ENCODE results near the gene CYP2C9.
"Not testable (repeated sequence)": the region's sequence is repeated elsewhere in the genome, so short reads cannot be mapped to it uniquely, and the experiment has no call there.

Gene CYP2C9

GRCh38 chr10:94938383-94938782, at the start of gene CYP2C9:
Gene CYP2C9, plus strand, starts transcription at chr10:94938658. Its CDS starts 25 bp downstream, at chr10:94938683.
- DNase-seq, result no peak

DNA sequence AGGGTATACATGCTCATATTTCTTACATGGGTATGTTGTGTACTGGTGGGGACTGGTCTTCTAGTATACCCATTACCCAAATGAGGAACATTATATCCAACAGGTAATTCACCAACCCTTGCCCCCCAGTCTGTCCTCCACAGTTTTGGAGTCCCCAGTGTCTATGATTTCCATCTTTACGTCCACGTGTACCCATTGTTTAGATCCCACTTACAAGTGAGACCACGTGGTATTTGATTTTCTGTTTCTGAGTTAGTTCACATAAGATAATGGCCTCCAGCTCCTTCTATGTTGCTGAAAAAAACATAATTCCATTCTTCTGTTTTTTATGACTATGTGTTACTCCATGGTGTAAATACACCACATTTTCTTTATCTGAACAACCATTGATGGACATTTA, 49.3 kb upstream of the CYP2C9 start:
- DNase-seq, result no peak

- no peak for DNase-seq
Observed at GRCh38 chr10:94890264-94891022, 48.0 kb upstream of the CYP2C9 start.

GRCh38 chr10:94898414-94898813, 40.0 kb upstream of the CYP2C9 start:
- not testable (repeated sequence) for DNase-seq

DNA sequence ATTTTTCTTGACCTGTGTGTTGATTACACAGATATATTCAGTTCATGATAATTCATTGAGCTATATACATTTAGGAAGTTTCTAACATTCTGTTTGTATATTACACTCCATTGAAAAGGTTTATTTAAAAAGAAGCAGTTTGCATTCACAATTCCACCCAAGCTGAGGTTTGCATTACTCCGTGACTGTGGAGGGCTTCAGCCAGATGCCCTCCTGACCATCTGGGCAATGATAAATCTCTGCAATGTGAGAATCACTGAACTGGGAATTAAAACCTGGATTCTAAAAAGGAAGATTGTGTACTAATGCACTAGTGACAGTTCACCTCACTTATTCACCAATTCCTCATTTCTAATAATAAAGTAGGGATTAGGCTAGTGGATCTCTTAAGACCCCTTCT, 36.4 kb upstream of the CYP2C9 start:
- no peak for DNase-seq

GRCh38 chr10:94902570-94902969, 35.9 kb upstream of the CYP2C9 start:
- DNase-seq, result no peak

DNA sequence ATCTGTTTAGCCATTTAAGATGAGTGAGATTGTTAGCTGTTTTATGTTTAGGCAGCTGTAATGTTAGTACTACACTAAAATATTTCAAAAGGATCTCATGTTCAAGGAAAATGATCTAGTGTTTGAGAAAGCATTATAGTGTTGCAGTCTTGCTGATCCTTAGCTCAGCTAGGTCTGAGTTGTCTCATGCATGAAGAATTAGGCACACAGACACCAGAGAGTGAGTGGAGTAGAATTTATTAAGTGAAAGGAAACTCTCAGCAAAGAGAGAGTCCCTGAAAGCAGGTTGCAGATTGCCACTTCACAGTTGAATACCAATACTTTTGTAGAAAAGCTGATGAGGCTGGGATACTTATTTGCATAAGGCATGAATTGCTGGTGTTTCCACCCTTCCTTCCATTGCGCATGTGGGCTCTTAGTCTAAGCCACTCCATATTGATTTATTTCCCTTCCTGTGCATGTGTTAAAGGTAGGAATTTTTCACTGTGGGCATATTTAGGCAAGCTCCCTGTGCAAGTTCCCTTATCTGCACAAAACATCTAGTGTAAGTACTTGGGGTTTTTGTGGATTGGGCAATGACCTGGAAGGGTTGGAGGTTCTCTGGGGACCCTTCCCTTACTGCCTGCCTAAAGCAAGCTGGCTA, 33.8 kb upstream of the CYP2C9 start:
- not testable (repeated sequence) for DNase-seq

DNA sequence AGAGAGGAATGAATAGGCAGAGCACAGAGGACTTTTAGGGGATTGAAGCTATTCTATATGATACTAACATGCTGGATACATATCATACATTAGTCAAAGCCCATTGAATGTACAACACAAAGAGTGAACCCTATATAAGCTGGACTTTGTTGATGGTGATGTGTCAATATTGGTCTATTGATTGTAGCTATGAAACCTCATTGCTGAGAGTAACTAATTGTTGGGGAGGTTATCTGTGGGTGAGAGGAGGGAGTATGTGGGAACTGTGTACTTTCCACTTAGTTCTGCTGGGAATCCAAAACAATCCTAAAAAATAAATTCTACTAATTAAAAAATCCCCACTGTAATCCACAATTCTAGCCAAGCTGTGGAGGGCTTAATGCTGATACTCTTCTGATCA, 22.0 kb upstream of the CYP2C9 start:
- no peak for DNase-seq

GRCh38 chr10:94936721-94937120, 1.7 kb upstream of the CYP2C9 start:
- no peak for DNase-seq

- not testable (repeated sequence) for DNase-seq
Observed at GRCh38 chr10:94943432-94944103, 5.1 kb downstream of the CYP2C9 start.

DNA sequence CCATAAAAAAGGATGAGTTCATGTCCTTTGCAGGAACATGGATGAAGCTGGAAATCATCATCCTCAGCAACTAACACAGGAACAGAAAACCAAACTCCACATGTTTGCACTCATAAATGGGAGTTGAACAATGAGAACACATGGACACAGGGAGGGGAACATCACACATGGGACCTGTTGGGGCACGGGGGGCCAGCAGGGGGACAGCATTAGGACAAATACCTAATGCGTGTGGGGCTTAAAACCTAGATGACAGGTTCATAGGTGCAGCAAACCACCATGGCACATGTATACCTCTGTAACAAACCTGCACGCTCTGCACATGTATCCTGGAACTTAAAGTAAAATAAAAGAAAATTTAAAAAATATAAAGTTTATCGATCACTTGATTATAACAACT, 7.7 kb downstream of the CYP2C9 start:
- DNase-seq, result not testable (repeated sequence)

GRCh38 chr10:94963901-94964300, 25.4 kb downstream of the CYP2C9 start:
- peak; percentile 24 for DNase-seq

GRCh38 chr10:94983555-94983954, 45.1 kb downstream of the CYP2C9 start:
- no peak for DNase-seq

- no peak for DNase-seq
Observed at GRCh38 chr10:94989192-94989591, 50.7 kb downstream of the CYP2C9 start.

GRCh38 chr10:94991243-94991888, 52.9 kb downstream of the CYP2C9 start:
- no peak for DNase-seq

DNA sequence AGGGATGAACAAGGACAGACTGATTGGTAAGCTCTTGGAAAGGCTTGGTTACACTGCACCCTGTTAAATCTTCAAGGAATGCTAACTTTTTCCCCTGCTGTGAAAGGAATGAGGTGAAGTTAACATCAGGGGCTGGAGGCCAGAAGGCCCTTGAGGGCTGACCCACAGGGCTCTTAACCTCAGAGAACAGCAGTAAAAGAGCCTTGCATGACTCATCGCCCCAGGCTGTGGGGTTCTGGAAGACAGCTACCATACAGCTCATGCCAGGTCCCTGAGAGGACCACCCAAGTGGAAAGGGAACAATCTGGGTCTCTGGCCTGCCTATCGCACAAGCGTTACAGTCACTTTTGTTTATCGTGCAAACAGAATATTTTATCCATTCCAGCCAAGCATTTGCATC, 54.4 kb downstream of the CYP2C9 start:
- no peak for DNase-seq

DNA sequence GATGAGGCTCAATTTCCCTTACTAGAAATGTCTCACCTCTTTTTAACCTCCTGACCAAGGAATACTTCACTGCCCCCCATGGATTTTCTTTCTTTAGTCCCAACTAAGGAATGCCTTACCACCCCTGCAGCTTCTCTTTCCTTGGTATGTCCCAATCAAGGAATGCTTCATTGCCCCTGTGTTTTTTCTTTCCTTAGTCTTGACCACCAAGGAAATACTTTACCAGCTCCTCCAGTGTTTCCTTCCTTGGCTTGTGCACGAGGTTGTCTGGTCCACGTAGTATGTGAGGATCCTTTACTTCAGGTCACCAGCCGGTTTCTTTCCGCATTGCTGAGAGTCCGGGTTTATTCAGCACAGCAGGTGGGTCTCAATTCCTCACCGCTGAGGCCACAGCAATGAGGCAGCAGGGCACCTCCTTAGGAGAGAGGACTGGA, 59.3 kb downstream of the CYP2C9 start:
- no peak for DNase-seq

DNA sequence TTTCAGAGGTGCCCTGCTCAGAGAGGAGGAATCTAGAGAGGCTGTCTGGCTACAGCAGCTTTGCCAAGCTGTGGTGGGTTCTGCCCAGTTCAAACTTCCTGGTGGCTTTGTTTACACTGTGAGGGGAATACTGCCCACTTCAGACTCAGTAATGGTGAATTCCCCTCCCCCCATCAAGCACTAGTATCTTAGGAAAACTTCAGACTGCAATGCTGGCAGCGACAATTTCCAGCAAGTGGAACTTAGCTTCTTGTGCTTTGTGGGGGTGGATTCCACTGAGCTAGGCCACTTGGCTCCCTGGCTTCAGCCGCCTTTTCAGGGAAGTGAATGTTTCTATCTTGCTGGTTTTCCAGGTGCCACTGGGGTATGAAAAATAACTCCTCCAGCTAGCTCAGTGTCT, 88.0 kb downstream of the CYP2C9 start:
- DNase-seq, result no peak

GRCh38 chr10:95031656-95032055, 93.2 kb downstream of the CYP2C9 start:
- no peak for DNase-seq

DNA sequence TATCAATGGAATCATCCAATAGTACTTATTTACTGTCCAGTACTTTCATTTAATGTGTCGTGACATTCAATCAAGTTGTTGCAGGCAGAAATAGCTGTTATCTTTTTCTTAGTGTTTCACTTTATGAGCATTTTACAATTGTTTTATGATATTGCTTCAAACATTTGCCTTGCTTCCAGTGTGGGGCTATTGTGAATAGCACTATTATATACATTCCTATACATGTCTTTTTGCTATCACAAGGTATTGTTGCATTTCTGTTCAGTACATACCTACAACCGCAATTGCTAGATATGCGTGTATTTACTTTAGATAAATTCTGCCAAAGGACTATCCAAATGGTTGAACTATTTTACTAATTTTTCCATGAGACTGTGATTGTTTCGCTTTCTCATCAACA, 95.9 kb downstream of the CYP2C9 start:
- no peak for DNase-seq

DNA sequence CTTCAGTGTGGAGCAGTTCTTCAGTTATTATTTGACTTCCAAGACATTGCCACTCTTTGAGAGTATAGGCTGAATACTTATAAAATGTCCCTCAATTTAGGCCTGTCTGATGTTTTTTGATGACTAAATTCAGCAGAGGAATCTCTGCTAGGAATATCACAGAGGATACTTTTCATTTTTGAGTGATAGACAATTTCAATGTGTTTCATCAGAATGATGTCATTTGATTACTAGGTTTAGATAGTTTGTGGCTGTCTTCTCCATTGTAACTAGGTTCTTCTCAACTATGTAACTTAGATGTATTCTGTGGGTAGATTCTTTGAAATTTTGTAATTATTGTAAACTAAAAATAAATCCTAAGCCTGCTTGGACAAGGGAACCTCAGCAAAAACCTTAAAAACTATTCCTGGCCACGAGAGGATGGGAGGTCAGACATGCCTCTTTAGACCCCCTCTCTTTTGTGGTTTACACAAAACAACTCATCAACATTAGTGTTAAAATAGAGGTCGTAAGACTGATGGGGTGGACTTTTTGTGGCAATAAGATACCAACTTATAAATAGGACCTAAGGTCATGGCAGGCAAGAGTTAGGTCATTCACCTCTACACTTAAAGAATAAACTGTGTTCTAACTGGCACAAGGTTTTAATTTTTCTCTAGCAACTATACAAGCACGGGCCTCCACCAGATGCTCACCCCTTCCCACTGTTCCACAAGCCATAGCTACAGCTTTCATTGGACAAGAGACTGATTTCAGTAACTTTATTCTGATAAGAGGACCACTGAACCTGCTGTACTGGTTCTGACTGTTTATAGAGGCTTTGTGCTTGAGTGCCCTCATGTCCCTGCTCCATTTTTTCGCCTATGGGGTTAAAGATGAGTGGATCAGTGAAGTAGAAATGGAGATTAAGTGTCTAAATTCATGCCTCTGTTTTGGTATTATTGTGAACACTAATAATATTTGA, 97.2 kb downstream of the CYP2C9 start:
- peak; percentile 2 for DNase-seq

GRCh38 chr10:95039281-95039680, 100.8 kb downstream of the CYP2C9 start:
- DNase-seq, result no peak

All from NCI-H774 (cell line).